GM12892 (cell line): Measurements from ENCODE around the gene HDAC10.

ENCODE experiments used
- POLR2A ChIP-seq: IDR thresholded peaks from 2 replicates; pipeline ENCODE4 v1.6.1; 2011; ENCODE audit warnings: low read depth, low read length, control low read depth
- POLR2AphosphoS5 ChIP-seq: IDR thresholded peaks from 2 replicates; pipeline ENCODE4 v1.6.1; 2011; ENCODE audit warnings: low read depth, low read length, control low read depth

- TF ChIP-seq POLR2A (peak; percentile 55; the same call in 1 of the 2 replicates), POLR2AphosphoS5 (peak; percentile 23; the same call in 1 of the 2 replicates)
These were observed 9.9 kb upstream of the HDAC10 start for GRCh38 chr22:50260801-50261614.
